HCT116 (cell line): ENCODE measurements around the gene GNA12. TPM values are rescaled to one million over a fixed set of nuclear protein-coding genes. Genes with fewer than 3 reads are reported as not detected.

Experiments used
- ATAC-seq: fragments of 200-7000 bp; cut with Tn5 transposase; 2 replicates; pipeline ENCODE4 v1.9.1; 2020; ENCODE audit warnings: mild to moderate bottlenecking, moderate library complexity
- BruUV-seq: library from RNA; stranded (reverse); fragments of 400-500 nt; replicated peaks from 2 replicates; lab custom pipeline; 2021; lab: Mats Ljungman, UMichigan
- CTCF ChIA-PET: fragments of 300-600 bp; sonication (Branson Sonifier 250); formaldehyde crosslinking; loops from one replicate; lab custom pipeline; 2021; ENCODE audit warnings: antibody characterized with exemption; lab: Charles Lee
- POLR2A ChIA-PET: fragments of 300-600, 350-600 bp; sonication (Branson Sonifier 250); formaldehyde crosslinking; loops from one replicate; lab custom pipeline; 2021; ENCODE audit warnings: antibody characterized with exemption; lab: Charles Lee
- RAD21 ChIA-PET, 2 experiments: fragments of 300-600 bp; sonication (Branson Sonifier 250); formaldehyde crosslinking; loops; one replicate each; lab custom pipeline; 2023; ENCODE audit warnings: low total read pairs in 2 of 2; ENCODE audit not compliant: uncharacterized antibody in 2 of 2, unreplicated experiment in 2 of 2, low non-redundant PET in 1 of 2; lab: Charles Lee
- DNase-seq: peaks from one replicate; pipeline ENCODE4 v3.0.0-alpha.2; 2010; ENCODE audit warnings: low read depth, low spot score
- H2AFZ ChIP-seq: fragments of 200-600 bp; shearing (Covaris generic), sonication (generic); 2 replicates; pipeline ENCODE4 v1.6.1; 2017; ENCODE audit warnings: low read depth, mixed run types, mixed read lengths, antibody characterized with exemption, low read length; ENCODE audit not compliant: poor library complexity, severe bottlenecking
- H3K27ac ChIP-seq: 2 replicates; pipeline ENCODE4 v1.5.1; 2012; ENCODE audit warnings: low read depth, low read length
- H3K27me3 ChIP-seq: fragments of 200-600 bp; sonication (generic); 2 replicates; pipeline ENCODE4 v1.6.1; 2016; ENCODE audit warnings: mixed run types, low read length, mixed read lengths; ENCODE audit not compliant: insufficient read depth
- H3K36me3 ChIP-seq, 2 experiments: fragments of 200-500 bp in 1 of 2; fragments of 200-600 bp in 1 of 2; sonication (Bioruptor generic) in 1 of 2; sonication (generic) in 1 of 2; 2 replicates each; pipeline versions ENCODE4 v1.5.1 to v1.6.1; 2014 to 2016; ENCODE audit warnings: low read length in 2 of 2, inconsistent platforms in 1 of 2, mixed read lengths in 1 of 2, mixed run types in 1 of 2; ENCODE audit not compliant: insufficient read depth in 2 of 2, control insufficient read depth in 1 of 2
- H3K4me1 ChIP-seq, 2 experiments: fragments of 200-600 bp in 1 of 2; sonication (generic) in 1 of 2; 2 replicates each; pipeline versions ENCODE4 v1.5.1 to v1.6.1; 2012 to 2017; ENCODE audit warnings: low read length in 2 of 2, inconsistent platforms in 1 of 2, mild to moderate bottlenecking in 1 of 2, mixed read lengths in 1 of 2, mixed run types in 1 of 2, moderate library complexity in 1 of 2; ENCODE audit not compliant: insufficient read depth in 2 of 2, control insufficient read depth in 1 of 2
- H3K4me2 ChIP-seq: fragments of 200-600 bp; sonication (generic); 2 replicates; pipeline ENCODE4 v1.6.1; 2017; ENCODE audit warnings: mixed run types, low read length, mixed read lengths
- H3K4me3 ChIP-seq, 2 experiments: fragments of 200-600 bp in 1 of 2; sonication (generic) in 1 of 2; replicated peaks in 1 of 2; 2 replicates each; pipeline ENCODE4 v1.5.1; 2011 to 2016; ENCODE audit warnings: low read length in 2 of 2, control low read depth in 1 of 2, low read depth in 1 of 2, mild to moderate bottlenecking in 1 of 2, mixed read lengths in 1 of 2, mixed run types in 1 of 2
- H3K79me2 ChIP-seq: fragments of 200-600 bp; sonication (generic); 2 replicates; pipeline ENCODE4 v1.6.1; 2017; ENCODE audit warnings: mild to moderate bottlenecking, mixed run types, low read length, moderate library complexity, mixed read lengths; ENCODE audit not compliant: insufficient read depth
- H3K9ac ChIP-seq: fragments of 200-600 bp; sonication (generic); 2 replicates; pipeline ENCODE4 v1.6.1; 2016; ENCODE audit warnings: low read length, mixed read lengths
- H3K9me2 ChIP-seq: fragments of 200-600 bp; sonication (generic), shearing (Covaris generic); 2 replicates; pipeline ENCODE4 v1.6.1; 2017; ENCODE audit warnings: mixed run types, mild to moderate bottlenecking, moderate library complexity; ENCODE audit not compliant: insufficient read depth
- H3K9me3 ChIP-seq, 2 experiments: fragments of 200-500 bp in 1 of 2; fragments of 200-600 bp in 1 of 2; sonication (Bioruptor generic) in 1 of 2; sonication (generic) in 1 of 2; 2 replicates each; pipeline ENCODE4 v1.6.1; 2014 to 2017; ENCODE audit warnings: low read length in 2 of 2, mixed read lengths in 2 of 2, inconsistent platforms in 1 of 2, low read depth in 1 of 2, mild to moderate bottlenecking in 1 of 2, mixed run types in 1 of 2, moderate library complexity in 1 of 2; ENCODE audit not compliant: control insufficient read depth in 1 of 2, insufficient read depth in 1 of 2
- H4K20me1 ChIP-seq: fragments of 200-600 bp; sonication (generic), shearing (Covaris generic); 2 replicates; pipeline ENCODE4 v1.6.1; 2017; ENCODE audit warnings: mixed run types, mild to moderate bottlenecking, moderate library complexity; ENCODE audit not compliant: insufficient read depth
- CBX3 ChIP-seq: IDR thresholded peaks from 2 replicates; pipeline ENCODE4 v1.6.1; 2012; ENCODE audit warnings: low read depth
- RAD21 ChIP-seq: IDR thresholded peaks from 2 replicates; pipeline ENCODE4 v1.6.1; 2012; ENCODE audit warnings: low read depth, mild to moderate bottlenecking
- REST ChIP-seq: IDR thresholded peaks from 2 replicates; pipeline ENCODE4 v1.6.1; 2012; ENCODE audit warnings: low read depth
- SP1 ChIP-seq: IDR thresholded peaks from 2 replicates; pipeline ENCODE4 v1.6.1; 2012; ENCODE audit warnings: low read depth
- intact Hi-C: fragments of 100-400 bp; cut with micrococcal nuclease; formaldehyde crosslinking; loops from 2 replicates; pipeline ENCODE4 v1.10.0; 2022
- total RNA-seq: library from RNA; stranded (reverse); gene quantifications from one replicate; pipeline ENCODE4 v1.2.1, GENCODE V29; 2021; ENCODE audit not compliant: unreplicated experiment
- TF ChIP-seq, protein P1 (sequence below): IDR thresholded peaks from 2 replicates; pipeline ENCODE4 v1.6.1; 2012

Gene GNA12
- total RNA-seq, 1 experiment from 2014 or later = 32.6 TPM

DNA sequence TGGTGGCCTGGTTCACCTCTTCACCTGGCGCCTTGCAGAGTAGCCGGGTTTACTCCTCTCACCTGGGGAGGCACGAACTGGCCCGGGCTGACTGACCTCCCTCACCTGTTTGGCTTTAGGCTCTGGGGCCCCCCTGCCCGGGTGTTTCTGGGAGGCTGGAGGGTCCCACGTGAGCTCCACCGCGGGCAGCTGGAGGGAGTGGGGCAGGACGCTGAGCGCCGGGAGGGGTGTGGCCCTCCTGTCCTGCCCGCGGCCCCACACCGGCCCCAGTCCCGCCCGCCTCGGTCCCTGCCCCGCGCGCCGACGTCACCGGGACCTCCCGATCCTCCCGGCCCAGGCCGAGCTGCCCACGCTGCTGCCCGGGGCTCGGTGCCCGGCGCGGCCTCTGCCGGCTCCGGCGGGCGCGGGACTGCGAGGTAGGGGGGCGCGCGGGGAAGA is 156.2 kb downstream of the GNA12 start, which contains the start of gene AMZ1:
Gene AMZ1 (plus strand): TSS at position 322 of the 438 bp plus-strand sequence. CDS start 12,250 bp downstream, outside the sequence.
- intact Hi-C loops = loop anchor here (10.0 kb wide), 1 partner anchor 123 kb away; no protein-coding TSS in a partner anchor
- Histone ChIP-seq H3K9me2 (no peaks in the 10 kb centered on the region), H3K9me3 (no peaks in the 10 kb centered on the region), H3K4me1 (peaks cover 10 to 17% of the 10 kb centered on the region in 2 experiments; a peak in 3 of 4 replicates), H3K4me3 (no peak within 1 kb of the TSS), H3K9ac (no peak within 1 kb of the TSS), H4K20me1 (no peaks in the 10 kb centered on the region), H3K4me2 (no peak within 1 kb of the TSS), H2AFZ (no peak within 1 kb of the TSS), H3K27me3 (no peaks in the 10 kb centered on the region), H3K27ac (no peak within 1 kb of the TSS), H3K36me3 (no peaks in the 10 kb centered on the region), H3K79me2 (no peaks in the 10 kb centered on the region)
- no TSS peak for BruUV-seq
- POLR2A ChIA-PET = no interaction called here
- CTCF ChIA-PET = no interaction called here
- DNase-seq (no peak), ATAC-seq (no peak)
- TF ChIP-seq, protein P1, sequence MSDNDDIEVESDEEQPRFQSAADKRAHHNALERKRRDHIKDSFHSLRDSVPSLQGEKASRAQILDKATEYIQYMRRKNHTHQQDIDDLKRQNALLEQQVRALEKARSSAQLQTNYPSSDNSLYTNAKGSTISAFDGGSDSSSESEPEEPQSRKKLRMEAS = no peak
- TF ChIP-seq REST (no peak), CBX3 (no peak), RAD21 (no peak), SP1 (no peak)
- RAD21 ChIA-PET = no interaction called here
